Smooth muscle cell (in vitro differentiated cells): Measurements from ENCODE around the gene NAV1. TPM values are rescaled to one million over a fixed set of nuclear protein-coding genes. Genes with fewer than 3 reads are reported as not detected.
A peak's percentile ranks its signal among the peaks of the same experiment; 100 is the strongest.

Experiments used
- DNase-seq: peaks from one replicate; lab custom pipeline; 2025; ENCODE audit not compliant: unreplicated experiment; lab: John Stamatoyannopoulos, UW
- H2AFZ ChIP-seq: fragments of 200-600 bp; sonication (generic); 2 replicates; pipeline ENCODE4 v1.6.0; 2016; ENCODE audit warnings: antibody characterized with exemption, low read depth, mild to moderate bottlenecking
- H3F3A ChIP-seq: fragments of 200-600 bp; sonication (generic); 2 replicates; pipeline ENCODE4 v1.6.0; 2017; ENCODE audit warnings: antibody characterized with exemption, low read depth
- H3K27ac ChIP-seq: fragments of 200-600 bp; sonication (generic); 2 replicates; pipeline ENCODE4 v1.5.1; 2016; ENCODE audit warnings: low read depth, mild to moderate bottlenecking
- H3K27me3 ChIP-seq: fragments of 200-600 bp; sonication (generic); 2 replicates; pipeline ENCODE4 v1.6.1; 2016; ENCODE audit warnings: low read depth, mild to moderate bottlenecking
- H3K36me3 ChIP-seq: fragments of 200-600 bp; sonication (generic); 2 replicates; pipeline ENCODE4 v1.5.1; 2016; ENCODE audit warnings: low read depth
- H3K4me1 ChIP-seq: fragments of 200-600 bp; sonication (generic); 2 replicates; pipeline ENCODE4 v1.5.1; 2016; ENCODE audit warnings: low read depth
- H3K4me2 ChIP-seq: fragments of 200-600 bp; sonication (generic); 2 replicates; pipeline ENCODE4 v1.6.0; 2016; ENCODE audit warnings: mild to moderate bottlenecking
- H3K4me3 ChIP-seq: fragments of 200-600 bp; sonication (generic); 2 replicates; pipeline ENCODE4 v1.5.1; 2016; ENCODE audit warnings: mild to moderate bottlenecking
- H3K79me2 ChIP-seq: fragments of 200-600 bp; sonication (generic); 2 replicates; pipeline ENCODE4 v1.6.0; 2016; ENCODE audit warnings: low read depth, mild to moderate bottlenecking
- H3K9ac ChIP-seq: fragments of 200-600 bp; sonication (generic); 2 replicates; pipeline ENCODE4 v1.6.0; 2016; ENCODE audit warnings: low read depth
- H3K9me3 ChIP-seq: fragments of 200-600 bp; sonication (generic); replicated peaks from 2 replicates; pipeline ENCODE4 v1.5.1; 2016; ENCODE audit warnings: low read depth
- H4K20me1 ChIP-seq: fragments of 200-600 bp; sonication (generic); 2 replicates; pipeline ENCODE4 v1.6.0; 2016; ENCODE audit warnings: low read depth
- CTCF ChIP-seq: fragments of 200-600 bp; sonication (generic); IDR thresholded peaks from 2 replicates; pipeline ENCODE4 v1.5.1; 2017; ENCODE audit warnings: borderline replicate concordance, mild to moderate bottlenecking, antibody characterized with exemption; ENCODE audit not compliant: insufficient read depth, poor library complexity, severe bottlenecking
- WGBS: methylation state at CpG from one replicate; pipeline ENCODE4 v1.1.7; 2016; ENCODE audit warnings: low lambda C conversion rate; 5-methylcytosine and 5-hydroxymethylcytosine counted together
- polyA plus RNA-seq: library from polyadenylated mRNA; unstranded; fragments of >200 nt; fragmentation: Nextera tagmentation; extraction: Ambion mirVana; gene quantifications from 2 replicates; pipeline ENCODE4 v1.2.1, GENCODE V29; 2016
- total RNA-seq: library from RNA; depleted of rRNA; stranded (reverse); fragments of >200 nt; gene quantifications from 2 replicates; pipeline ENCODE4 v1.2.3, GENCODE V29; 2014

The NAV1 gene
- total and polyA plus RNA-seq, 2 experiments from 2014 or later = 52.3 to 71.1 TPM

- TF ChIP-seq CTCF = no peak
- no peak overlapping the region for H2AFZ ChIP-seq
- peak overlapping the region; percentile 94 for H3K27ac ChIP-seq
- peaks cover 51% of the 10 kb centered on the region for H3K4me1 ChIP-seq
- peaks cover 75% of the 10 kb centered on the region for H3K79me2 ChIP-seq
- no peaks in the 10 kb centered on the region for H3K36me3 ChIP-seq
- no peak for DNase-seq
- peak overlapping the region; percentile 65 for H3K9ac ChIP-seq
- no peaks in the 10 kb centered on the region for H3K27me3 ChIP-seq
- peak overlapping the region; percentile 97 for H3K4me2 ChIP-seq
- WGBS = 27% methylated on average over 9 of the region's 9 CpGs
- H3K9me3 ChIP-seq = no peaks in the 10 kb centered on the region
- H3F3A ChIP-seq = peaks cover 31% of the 10 kb centered on the region
- peaks cover 17% of the 10 kb centered on the region for H4K20me1 ChIP-seq
- no peak overlapping the region for H3K4me3 ChIP-seq
Observed at GRCh38 chr1:201542309-201543035, 3.5 kb downstream of the NAV1 start.

GRCh38 chr1:201543871-201544642 lies 5.1 kb downstream of the NAV1 start:
- Histone ChIP-seq H3K36me3 (no peaks in the 10 kb centered on the region), H3K4me1 (peaks cover 48% of the 10 kb centered on the region), H3K27ac (peak overlapping the region; percentile 94), H4K20me1 (peaks cover 17% of the 10 kb centered on the region), H3K4me2 (peak overlapping the region; percentile 97), H3F3A (peaks cover 23% of the 10 kb centered on the region), H3K4me3 (no peak overlapping the region), H2AFZ (no peak overlapping the region), H3K9me3 (no peaks in the 10 kb centered on the region), H3K9ac (peak overlapping the region; percentile 23), H3K79me2 (peaks cover 91% of the 10 kb centered on the region), H3K27me3 (no peaks in the 10 kb centered on the region)
- no peak for TF ChIP-seq CTCF
- WGBS = 61% methylated on average over 7 of the region's 7 CpGs
- DNase-seq = no peak

GRCh38 chr1:201544710-201545109 lies 5.8 kb downstream of the NAV1 start:
- Histone ChIP-seq H3K27me3 (no peaks in the 10 kb centered on the region), H3K36me3 (no peaks in the 10 kb centered on the region), H3K9ac (no peak overlapping the region), H4K20me1 (peaks cover 17% of the 10 kb centered on the region), H3K4me2 (peak overlapping the region; percentile 97), H2AFZ (no peak overlapping the region), H3F3A (peaks cover 26% of the 10 kb centered on the region), H3K27ac (peak overlapping the region; percentile 94), H3K4me3 (no peak overlapping the region), H3K9me3 (no peaks in the 10 kb centered on the region), H3K79me2 (peaks cover 93% of the 10 kb centered on the region), H3K4me1 (peaks cover 48% of the 10 kb centered on the region)
- 98% methylated on average over 3 of the region's 3 CpGs for WGBS
- no peak for DNase-seq
- no peak for TF ChIP-seq CTCF
